Endodermal cell (in vitro differentiated cells): Measurements from ENCODE around the gene GGT5. TPM values are rescaled to one million over a fixed set of nuclear protein-coding genes. Genes with fewer than 3 reads are reported as not detected.
A peak's percentile ranks its signal among the peaks of the same experiment; 100 is the strongest.

Experiments
- DNase-seq: peaks from one replicate; pipeline ENCODE4 v3.0.0-alpha.2; 2017
- H3K27ac ChIP-seq: 2 replicates; pipeline ENCODE4 v1.5.1; 2013; ENCODE audit warnings: mild to moderate bottlenecking, low read depth, low read length, moderate library complexity
- H3K27me3 ChIP-seq: 2 replicates; pipeline ENCODE4 v1.6.1; 2013; ENCODE audit warnings: mild to moderate bottlenecking, low read length, moderate library complexity; ENCODE audit not compliant: insufficient read depth, control insufficient read depth, poor library complexity, severe bottlenecking
- H3K36me3 ChIP-seq: 2 replicates; pipeline ENCODE4 v1.7.0; 2013; ENCODE audit warnings: mild to moderate bottlenecking, low read length, moderate library complexity; ENCODE audit not compliant: control insufficient read depth, insufficient read depth
- H3K4me1 ChIP-seq: one replicate; pipeline ENCODE4 v1.7.0; 2013; ENCODE audit warnings: low read length; ENCODE audit not compliant: control insufficient read depth, insufficient read depth
- H3K4me3 ChIP-seq: 2 replicates; pipeline ENCODE4 v1.5.1; 2013; ENCODE audit warnings: mild to moderate bottlenecking, low read length, moderate library complexity
- H3K9ac ChIP-seq: 2 replicates; pipeline ENCODE4 v1.6.1; 2013; ENCODE audit warnings: mild to moderate bottlenecking, low read length, moderate library complexity; ENCODE audit not compliant: poor library complexity, severe bottlenecking; ENCODE audit errors: extremely low read depth
- H3K9me3 ChIP-seq: 2 replicates; pipeline ENCODE4 v1.6.1; 2013; ENCODE audit warnings: mild to moderate bottlenecking, low read length, moderate library complexity; ENCODE audit not compliant: control insufficient read depth
- H3K27ac Mint-ChIP-seq: 2 replicates; pipeline ENCODE4 v1.8.0; 2020; ENCODE audit warnings: mixed read lengths
- H3K27me3 Mint-ChIP-seq: 2 replicates; pipeline ENCODE4 v1.8.0; 2021; ENCODE audit warnings: mild to moderate bottlenecking, mixed read lengths; ENCODE audit not compliant: insufficient read depth
- H3K36me3 Mint-ChIP-seq: 2 replicates; pipeline ENCODE4 v1.8.0; 2020; ENCODE audit warnings: low read depth, mixed read lengths
- H3K4me1 Mint-ChIP-seq: 2 replicates; pipeline ENCODE4 v1.8.0; 2020; ENCODE audit warnings: mixed read lengths
- H3K4me3 Mint-ChIP-seq: 2 replicates; pipeline ENCODE4 v1.8.0; 2020; ENCODE audit warnings: mild to moderate bottlenecking, moderate library complexity, mixed read lengths
- H3K9me3 Mint-ChIP-seq: 2 replicates; pipeline ENCODE4 v1.8.0; 2020; ENCODE audit warnings: mild to moderate bottlenecking, mixed read lengths
- CTCF ChIP-seq: fragments of 200-600 bp; sonication (generic); conservative IDR thresholded peaks from 2 replicates; pipeline ENCODE4 v1.5.0; 2021; ENCODE audit warnings: antibody characterized with exemption, mild to moderate bottlenecking
- WGBS, 2 experiments: methylation state at CpG; one replicate each; pipeline versions ENCODE4 v1.1.5 to v1.1.7; 2013; ENCODE audit warnings: missing lambda C conversion rate in 2 of 2, mixed read lengths in 1 of 2; ENCODE audit not compliant: insufficient coverage in 1 of 2, insufficient read length in 1 of 2; 5-methylcytosine and 5-hydroxymethylcytosine counted together
- total RNA-seq, 2 donors: library from RNA; stranded (reverse); fragmentation: NEBNext Ultra II Directional in 1 of 2; extraction: Animal tissue kit (Norgen Biotek cat#: 25700) in 1 of 2; gene quantifications; 2 replicates in 1 of 2; 3 replicates in 1 of 2; pipeline ENCODE4 v1.2.1, GENCODE V29; 2021

Gene GGT5
- total RNA-seq, 2 donors from 2014 or later = 0.29 TPM; not detected in 1

GRCh38 chr22:24179478-24180210, 65.2 kb downstream of the GGT5 start:
- Mint-ChIP-seq H3K27ac (no peak overlapping the region), H3K36me3 (peaks cover 5% of the 10 kb centered on the region), H3K9me3 (no peaks in the 10 kb centered on the region), H3K27me3 (no peaks in the 10 kb centered on the region), H3K4me1 (no peaks in the 10 kb centered on the region), H3K4me3 (no peak overlapping the region)
- no peak overlapping the region for H3K9ac ChIP-seq
- no peaks in the 10 kb centered on the region for H3K9me3 ChIP-seq
- peaks cover 8% of the 10 kb centered on the region for H3K36me3 ChIP-seq
- TF ChIP-seq CTCF = no peak
- WGBS, 2 experiments = 91 to 97% methylated on average over 11 to 17 of the region's 17 CpGs
- H3K27me3 ChIP-seq = no peaks in the 10 kb centered on the region
- no peak overlapping the region for H3K4me3 ChIP-seq
- no peak for DNase-seq
- no peak overlapping the region for H3K27ac ChIP-seq
- no peaks in the 10 kb centered on the region for H3K4me1 ChIP-seq

GRCh38 chr22:24178502-24179440, 66.1 kb downstream of the GGT5 start:
- Histone ChIP-seq H3K4me3 (no peak overlapping the region), H3K27ac (no peak overlapping the region), H3K36me3 (peaks cover 8% of the 10 kb centered on the region), H3K9me3 (no peaks in the 10 kb centered on the region), H3K9ac (no peak overlapping the region), H3K4me1 (no peaks in the 10 kb centered on the region), H3K27me3 (no peaks in the 10 kb centered on the region)
- 90 to 95% methylated on average over 16 to 21 of the region's 21 CpGs for WGBS, 2 experiments
- no peaks in the 10 kb centered on the region for H3K9me3 Mint-ChIP-seq
- peaks cover 5% of the 10 kb centered on the region for H3K36me3 Mint-ChIP-seq
- peak; percentile 76 for DNase-seq
- no peak overlapping the region for H3K4me3 Mint-ChIP-seq
- no peaks in the 10 kb centered on the region for H3K27me3 Mint-ChIP-seq
- peak; percentile 75 for TF ChIP-seq CTCF
- H3K4me1 Mint-ChIP-seq = no peaks in the 10 kb centered on the region
- peak overlapping the region; percentile 39 for H3K27ac Mint-ChIP-seq

GRCh38 chr22:24178021-24178431, 66.9 kb downstream of the GGT5 start:
- DNase-seq = no peak
- H3K4me3 ChIP-seq = no peak overlapping the region
- no peak overlapping the region for H3K4me3 Mint-ChIP-seq
- H3K27ac Mint-ChIP-seq = no peak overlapping the region
- H3K27ac ChIP-seq = no peak overlapping the region
- peaks cover 9% of the 10 kb centered on the region for H3K36me3 Mint-ChIP-seq
- 96 to 100% methylated on average over 9 to 12 of the region's 12 CpGs for WGBS, 2 experiments
- H3K27me3 Mint-ChIP-seq = no peaks in the 10 kb centered on the region
- H3K4me1 Mint-ChIP-seq = no peaks in the 10 kb centered on the region
- H3K9me3 ChIP-seq = no peaks in the 10 kb centered on the region
- no peaks in the 10 kb centered on the region for H3K9me3 Mint-ChIP-seq
- H3K4me1 ChIP-seq = no peaks in the 10 kb centered on the region
- no peak overlapping the region for H3K9ac ChIP-seq
- no peaks in the 10 kb centered on the region for H3K27me3 ChIP-seq
- no peak for TF ChIP-seq CTCF
- peaks cover 11% of the 10 kb centered on the region for H3K36me3 ChIP-seq
